ENCODE results near the gene CDKAL1. TPM values are rescaled to one million over a fixed set of nuclear protein-coding genes. Genes with fewer than 3 reads are reported as not detected.
"Not testable (repeated sequence)": the region's sequence is repeated elsewhere in the genome, so short reads cannot be mapped to it uniquely, and the experiment has no call there.

The CDKAL1 gene
- total RNA-seq, 8 experiments from 2014 or later, result 16.1 to 25.2 (median 20.2) TPM

DNA sequence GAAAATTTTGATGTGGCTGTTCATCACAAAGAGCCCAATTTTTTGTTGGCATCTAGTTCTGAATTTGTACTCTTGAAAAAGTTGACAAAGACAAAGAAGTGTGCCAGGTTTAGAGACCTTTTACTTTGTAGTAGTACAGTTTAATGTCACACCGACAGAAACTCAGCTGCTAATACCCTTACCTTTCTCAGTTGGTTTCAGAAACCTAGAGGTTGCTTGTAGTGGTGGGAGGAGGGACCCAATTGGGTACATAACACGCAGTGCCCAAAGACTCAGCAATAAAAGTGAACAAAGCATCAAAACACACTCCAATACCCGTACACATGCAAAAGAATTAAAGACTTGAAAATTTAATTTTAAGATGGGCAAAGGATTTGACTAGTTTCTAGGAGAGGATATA lies 203.7 kb downstream of the CDKAL1 start:
- H3K4me1 ChIP-seq (replicated peaks in 1 of 2), result no peaks in the 10 kb centered on the region
- no peak overlapping the region for H3K27ac ChIP-seq
- no peak overlapping the region for H3K4me3 ChIP-seq
- 40 to 88% (median 75%) methylated on average over 1 to 3 of the region's 3 CpGs; no CpG with 5 or more reads in 2 of the 10 experiments for WGBS, 10 experiments
- no peak for ATAC-seq (replicated peaks in 6 of 8)
- in situ Hi-C loops (cut with MboI; ENCODE audit: low pct_unique_long_range_greater_than_20kb in 2 of 9, low sequenced_read_pairs in 9 of 9, unreplicated experiment in 9 of 9), result no loop called here

DNA sequence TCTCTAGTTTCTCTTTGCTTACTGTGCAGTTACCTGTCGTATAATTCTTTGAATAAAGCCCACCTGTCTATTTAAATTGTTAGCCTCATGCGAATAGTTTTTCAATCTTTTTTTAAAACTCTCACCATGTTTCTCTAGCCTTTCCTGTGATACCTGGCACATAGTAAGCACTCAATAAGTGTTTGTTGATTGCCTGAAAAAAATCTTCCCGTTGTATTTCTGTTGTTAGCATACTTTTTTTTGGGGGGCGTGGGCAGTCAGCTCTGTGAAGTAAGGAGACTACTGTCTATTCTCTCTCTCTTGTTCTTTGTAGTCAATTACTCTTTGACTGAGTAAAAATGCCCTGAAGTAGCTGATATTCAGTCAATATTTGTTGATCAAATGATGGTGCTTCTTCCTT lies 205.8 kb downstream of the CDKAL1 start:
- H3K4me3 ChIP-seq, result no peak overlapping the region
- in situ Hi-C loops (cut with MboI; ENCODE audit: low pct_unique_long_range_greater_than_20kb in 2 of 9, low sequenced_read_pairs in 9 of 9, unreplicated experiment in 9 of 9), result no loop called here
- ATAC-seq (replicated peaks in 6 of 8), result no peak
- WGBS, 10 experiments, result 75 to 100% (median 95%) methylated on average over 2 to 4 of the region's 4 CpGs
- H3K4me1 ChIP-seq (replicated peaks in 1 of 2), result no peaks in the 10 kb centered on the region
- H3K27ac ChIP-seq, result no peak overlapping the region

GRCh38 chr6:20740727-20741126 lies 206.5 kb downstream of the CDKAL1 start:
- no peak for ATAC-seq (replicated peaks in 6 of 8)
- 63 to 100% (median 97%) methylated on average over 1 to 4 of the region's 4 CpGs for WGBS, 10 experiments

DNA sequence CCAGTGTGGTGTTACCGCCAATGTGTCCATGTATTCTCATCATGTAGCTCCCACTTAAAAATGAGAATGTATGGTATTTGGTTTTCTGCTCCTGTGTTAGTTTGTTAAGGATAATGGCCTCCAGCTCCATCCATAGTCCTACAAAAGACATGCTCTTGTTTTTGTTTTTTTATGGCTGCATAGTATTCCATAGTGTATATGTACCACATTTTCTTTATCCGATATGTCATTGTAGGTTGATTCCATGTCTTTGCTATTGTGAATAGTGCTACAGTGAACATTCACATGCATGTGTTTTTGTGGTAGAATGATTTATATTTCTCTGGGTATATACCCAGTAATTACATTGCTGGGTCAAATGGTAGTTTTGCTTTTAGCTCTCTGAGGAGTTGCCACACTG lies 207.2 kb downstream of the CDKAL1 start:
- Histone ChIP-seq H3K27ac (no peak overlapping the region), H3K4me3 (no peak overlapping the region), H3K4me1 (replicated peaks in 1 of 2) (no peaks in the 10 kb centered on the region)
- 92 to 100% (median 100%) methylated on average over 1 to 2 of the region's 2 CpGs; no CpG with 5 or more reads in 2 of the 10 experiments for WGBS, 10 experiments
- in situ Hi-C loops (cut with MboI; ENCODE audit: low pct_unique_long_range_greater_than_20kb in 2 of 9, low sequenced_read_pairs in 9 of 9, unreplicated experiment in 9 of 9), result no loop called here
- ATAC-seq (replicated peaks in 6 of 8), result no peak

More at GRCh38 chr6:20740727-20741126, 206.5 kb downstream of the CDKAL1 start:
- in situ Hi-C loops (cut with MboI; ENCODE audit: low pct_unique_long_range_greater_than_20kb in 2 of 9, low sequenced_read_pairs in 9 of 9, unreplicated experiment in 9 of 9), result no loop called here
- Histone ChIP-seq H3K4me1 (replicated peaks in 1 of 2) (no peaks in the 10 kb centered on the region), H3K27ac (no peak overlapping the region), H3K4me3 (no peak overlapping the region)

- WGBS, 10 experiments, result 81 to 98% (median 94%) methylated on average over 5 to 9 of the region's 9 CpGs
- H3K4me1 ChIP-seq (replicated peaks in 1 of 2), result no peaks in the 10 kb centered on the region
- no peak overlapping the region for H3K4me3 ChIP-seq
- H3K27ac ChIP-seq, result no peak overlapping the region
- in situ Hi-C loops (cut with MboI; ENCODE audit: low pct_unique_long_range_greater_than_20kb in 2 of 9, low sequenced_read_pairs in 9 of 9, unreplicated experiment in 9 of 9), result no loop called here
- ATAC-seq (replicated peaks in 6 of 8), result no peak
Observed at GRCh38 chr6:20744911-20745557, 210.8 kb downstream of the CDKAL1 start.

DNA sequence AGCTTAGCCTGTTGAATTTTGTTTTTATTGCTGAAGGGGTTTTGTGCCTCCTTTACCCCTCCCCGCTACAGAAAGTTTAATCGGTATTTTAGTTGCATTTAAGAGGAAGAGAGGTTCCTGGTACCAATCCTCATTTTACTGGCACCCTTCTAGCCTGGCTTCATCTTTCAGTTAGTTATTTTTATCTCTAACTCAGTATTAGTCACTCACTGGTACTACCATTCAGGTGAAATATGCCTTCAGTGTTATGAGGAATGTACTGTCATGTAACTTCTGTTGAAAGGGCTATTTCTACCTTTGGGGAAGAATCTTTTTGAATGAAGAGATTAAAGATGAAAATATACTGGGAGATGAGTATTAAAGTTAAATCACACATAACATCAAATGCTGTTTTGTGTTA lies 211.8 kb downstream of the CDKAL1 start:
- H3K4me3 ChIP-seq, result no peak overlapping the region
- 92 to 100% (median 100%) methylated on average over 1 to 2 of the region's 2 CpGs for WGBS, 10 experiments
- H3K4me1 ChIP-seq (replicated peaks in 1 of 2), result peaks cover under 1 to 1% of the 10 kb centered on the region in 2 donors
- ATAC-seq (replicated peaks in 6 of 8), result no peak
- H3K27ac ChIP-seq, result no peak overlapping the region
- in situ Hi-C loops (cut with MboI; ENCODE audit: low pct_unique_long_range_greater_than_20kb in 2 of 9, low sequenced_read_pairs in 9 of 9, unreplicated experiment in 9 of 9), result no loop called here

GRCh38 chr6:20746805-20747558 lies 212.7 kb downstream of the CDKAL1 start:
- peaks cover 5 to 9% of the 10 kb centered on the region in 2 donors for H3K4me1 ChIP-seq (replicated peaks in 1 of 2)

DNA sequence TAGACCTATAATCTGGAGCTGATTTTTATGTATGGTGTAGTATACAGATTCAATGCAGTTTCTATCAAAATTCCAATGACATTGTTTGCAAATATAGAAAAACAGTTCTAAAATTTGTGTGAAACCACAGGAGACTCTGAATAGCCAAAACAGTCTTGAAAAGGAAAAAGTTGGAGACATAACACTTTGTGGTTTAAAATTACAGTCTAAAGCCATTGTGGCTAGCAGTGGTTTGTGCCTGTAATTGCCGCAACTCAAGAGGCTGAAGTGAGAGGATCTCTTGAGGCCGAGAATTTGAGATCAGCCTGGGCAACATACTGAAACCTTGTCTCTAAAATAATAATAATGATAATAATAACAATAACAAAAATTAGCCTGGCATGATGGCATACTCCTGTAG lies 213.7 kb downstream of the CDKAL1 start:
- 70 to 100% (median 94%) methylated on average over 1 to 2 of the region's 2 CpGs; no CpG with 5 or more reads in 1 of the 10 experiments for WGBS, 10 experiments
- in situ Hi-C loops (cut with MboI; ENCODE audit: low pct_unique_long_range_greater_than_20kb in 2 of 9, low sequenced_read_pairs in 9 of 9, unreplicated experiment in 9 of 9), result no loop called here
- ATAC-seq (replicated peaks in 6 of 8), result no peak
- Histone ChIP-seq H3K4me1 (replicated peaks in 1 of 2) (peaks cover 5 to 9% of the 10 kb centered on the region in 2 donors), H3K4me3 (no peak overlapping the region), H3K27ac (no peak overlapping the region)

More at GRCh38 chr6:20746805-20747558, 212.7 kb downstream of the CDKAL1 start:
- Histone ChIP-seq H3K4me3 (no peak overlapping the region), H3K27ac (no peak overlapping the region)
- peak in 1 of 8 experiments; percentile 65 for ATAC-seq (replicated peaks in 6 of 8)
- in situ Hi-C loops (cut with MboI; ENCODE audit: low pct_unique_long_range_greater_than_20kb in 2 of 9, low sequenced_read_pairs in 9 of 9, unreplicated experiment in 9 of 9), result no loop called here
- WGBS, 10 experiments, result 53 to 100% (median 85%) methylated on average over 1 to 6 of the region's 6 CpGs; no CpG with 5 or more reads in 1 of the 10 experiments

DNA sequence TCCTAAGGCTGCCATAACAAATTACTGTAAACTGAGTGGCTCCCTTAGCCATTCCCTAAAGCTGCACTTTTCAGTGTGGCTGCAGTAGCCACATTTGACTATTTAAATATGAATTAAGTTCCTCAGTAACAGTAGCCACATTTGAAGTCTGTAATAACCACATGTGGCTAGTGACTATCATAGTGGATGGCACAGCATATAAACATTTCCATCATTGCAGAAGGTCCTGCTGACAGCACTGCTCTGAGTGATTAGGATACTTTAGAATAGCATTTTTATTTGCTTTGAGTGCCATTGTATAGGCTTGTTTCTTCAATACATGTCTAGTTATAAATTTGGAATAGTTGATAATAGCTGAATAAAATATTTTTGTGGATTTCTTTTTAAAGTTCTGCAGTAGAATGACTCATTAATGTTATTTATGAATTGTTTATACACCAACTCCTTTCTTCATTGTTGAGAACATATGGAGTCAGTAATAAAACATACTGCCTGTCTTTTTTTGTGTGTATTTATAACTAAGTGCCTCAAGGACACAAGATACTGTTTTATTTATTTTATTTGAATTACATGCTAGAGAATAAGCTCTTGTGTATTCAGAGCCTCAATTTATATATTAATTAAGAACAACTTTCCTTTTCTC lies 217.2 kb downstream of the CDKAL1 start:
- peaks cover 5 to 9% of the 10 kb centered on the region in 2 donors for H3K4me1 ChIP-seq (replicated peaks in 1 of 2)
- no peak overlapping the region for H3K4me3 ChIP-seq
- peak in 7 of 8 experiments; percentile 24 to 59 (median 42) for ATAC-seq (replicated peaks in 6 of 8)
- in situ Hi-C loops (cut with MboI; ENCODE audit: low pct_unique_long_range_greater_than_20kb in 2 of 9, low sequenced_read_pairs in 9 of 9, unreplicated experiment in 9 of 9), result no loop called here
- H3K27ac ChIP-seq, result no peak overlapping the region

- no peak overlapping the region for H3K27ac ChIP-seq
- in situ Hi-C loops (cut with MboI; ENCODE audit: low pct_unique_long_range_greater_than_20kb in 2 of 9, low sequenced_read_pairs in 9 of 9, unreplicated experiment in 9 of 9), result no loop called here
- ATAC-seq (replicated peaks in 6 of 8), result no peak
Observed at GRCh38 chr6:20755631-20756030, 221.4 kb downstream of the CDKAL1 start.

DNA sequence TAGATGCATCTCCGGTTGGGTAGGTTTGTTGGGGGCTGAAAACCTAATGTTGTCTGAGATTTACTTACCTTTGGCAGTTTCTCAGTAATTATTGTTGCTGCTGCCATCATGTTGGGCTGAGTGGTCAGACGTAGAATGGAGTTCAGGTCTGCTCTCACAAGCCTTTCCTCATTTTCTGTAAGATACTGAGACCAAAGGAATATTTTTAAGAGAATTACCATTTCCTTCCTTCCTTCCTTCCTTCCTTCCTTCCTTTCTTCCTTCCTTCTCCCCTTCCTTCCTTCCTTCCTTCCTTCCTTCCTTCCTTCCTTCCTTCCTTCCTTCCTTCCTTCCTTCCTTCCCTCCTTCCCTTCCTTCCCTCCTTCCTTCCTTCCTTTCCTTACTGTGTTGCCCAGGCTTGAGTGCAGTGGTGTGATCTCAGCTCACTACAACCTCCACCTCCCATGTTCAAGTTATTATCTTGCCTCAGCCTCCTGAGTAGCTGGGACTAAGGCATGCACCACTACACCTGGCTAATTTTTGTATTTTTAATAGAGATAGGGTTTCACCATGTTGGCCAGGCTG lies 222.4 kb downstream of the CDKAL1 start:
- WGBS, 10 experiments, result 86 to 100% (median 100%) methylated on average over 1 to 2 of the region's 2 CpGs; no CpG with 5 or more reads in 6 of the 10 experiments
- ATAC-seq (replicated peaks in 6 of 8), result not testable (repeated sequence)

More at GRCh38 chr6:20755631-20756030, 221.4 kb downstream of the CDKAL1 start:
- Histone ChIP-seq H3K4me3 (no peak overlapping the region), H3K4me1 (replicated peaks in 1 of 2) (peaks cover 5 to 9% of the 10 kb centered on the region in 2 donors)

DNA sequence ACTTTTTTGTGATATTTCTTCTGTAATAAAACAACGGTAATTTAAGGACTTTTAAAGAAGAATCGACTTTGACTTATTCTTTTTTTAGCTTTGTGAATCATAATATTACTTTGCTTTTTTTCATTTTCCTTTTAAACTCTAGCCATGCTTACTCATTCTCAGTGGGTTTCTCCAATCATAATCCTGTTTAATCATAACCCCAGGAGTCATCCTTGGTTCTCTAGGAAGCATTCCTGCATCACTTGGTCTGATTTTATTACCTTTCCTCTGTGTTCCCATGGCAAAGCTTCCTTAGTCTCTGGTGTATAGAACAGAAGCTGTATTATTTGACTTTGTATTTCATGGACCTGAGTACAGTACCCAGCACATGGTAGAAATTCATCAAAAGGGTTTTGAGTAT lies 223.5 kb downstream of the CDKAL1 start:
- in situ Hi-C loops (cut with MboI; ENCODE audit: low pct_unique_long_range_greater_than_20kb in 2 of 9, low sequenced_read_pairs in 9 of 9, unreplicated experiment in 9 of 9), result no loop called here
- WGBS, 10 experiments, result 23 to 100% (median 83%) methylated on average over 2 of the region's 2 CpGs
- Histone ChIP-seq H3K4me1 (replicated peaks in 1 of 2) (no peaks in the 10 kb centered on the region), H3K27ac (no peak overlapping the region), H3K4me3 (no peak overlapping the region)
- ATAC-seq (replicated peaks in 6 of 8), result peak in 1 of 8 experiments; percentile 15

More for the DNA sequence above, 222.4 kb downstream of the CDKAL1 start:
- H3K4me1 ChIP-seq (replicated peaks in 1 of 2); H3K4me3 ChIP-seq; in situ Hi-C loops (cut with MboI; ENCODE audit: low pct_unique_long_range_greater_than_20kb in 2 of 9, low sequenced_read_pairs in 9 of 9, unreplicated experiment in 9 of 9); H3K27ac ChIP-seq: not testable (repeated sequence)

GRCh38 chr6:20763296-20763695 lies 229.0 kb downstream of the CDKAL1 start:
- no peak overlapping the region for H3K4me3 ChIP-seq
- no peak overlapping the region for H3K27ac ChIP-seq
- H3K4me1 ChIP-seq (replicated peaks in 1 of 2), result peaks cover 0 to 2% of the 10 kb centered on the region in 2 donors
- in situ Hi-C loops (cut with MboI; ENCODE audit: low pct_unique_long_range_greater_than_20kb in 2 of 9, low sequenced_read_pairs in 9 of 9, unreplicated experiment in 9 of 9), result no loop called here
- ATAC-seq (replicated peaks in 6 of 8), result no peak
- WGBS, 10 experiments, result 80 to 100% (median 95%) methylated on average over 1 to 4 of the region's 4 CpGs; no CpG with 5 or more reads in 2 of the 10 experiments

Measured in motor neuron (in vitro differentiated cells).